ENCODE data around the gene OR4C5.
"Not testable (repeated sequence)": the region's sequence is repeated elsewhere in the genome, so short reads cannot be mapped to it uniquely, and the experiment has no call there.

The OR4C5 gene

DNA sequence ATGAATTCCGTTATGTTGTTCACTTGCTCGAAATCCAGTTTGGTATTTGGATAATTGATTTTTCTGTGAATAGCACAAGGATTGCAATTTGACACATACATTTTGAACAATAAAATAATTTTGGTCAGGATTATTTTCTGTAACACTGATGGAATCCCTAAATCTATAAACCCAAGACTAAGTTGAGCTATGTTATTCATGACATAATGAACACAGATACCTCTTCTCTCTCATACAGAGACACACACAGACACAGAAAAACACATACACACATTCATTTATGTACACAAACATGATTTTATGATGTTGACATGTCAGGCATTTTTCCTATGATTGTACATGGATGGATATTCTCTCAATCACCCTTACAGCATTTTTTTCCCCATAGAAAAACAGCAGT is at the start of gene OR4C5:
OR4C5 (minus strand) TSS at position 101 of the 400 bp plus-strand sequence; CDS start at position 101, 0 bp downstream.
- DNase-seq (ENCODE audit: low read depth in 2 of 2), result no peak

DNA sequence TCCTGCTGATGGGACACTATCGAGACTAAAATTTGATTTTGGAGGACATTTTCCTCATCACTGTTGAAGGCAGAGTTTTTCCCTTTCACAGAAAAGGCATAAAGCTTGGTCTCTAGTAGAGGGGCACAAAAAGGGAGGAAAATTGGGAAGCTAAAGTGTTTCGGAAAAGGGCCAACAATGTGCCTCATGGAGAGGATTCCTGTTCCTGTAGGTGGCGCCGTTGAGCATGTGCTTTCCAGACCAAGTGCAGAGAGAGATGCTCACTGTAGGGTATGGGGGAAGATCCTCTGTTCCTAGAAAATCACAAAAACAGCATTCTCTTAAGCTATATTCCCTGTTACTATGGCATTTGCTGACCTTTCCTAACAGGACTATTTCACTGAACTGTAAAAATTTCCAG is 18.4 kb upstream of the OR4C5 start:
- no peak for DNase-seq (ENCODE audit: low read depth in 2 of 2)

DNA sequence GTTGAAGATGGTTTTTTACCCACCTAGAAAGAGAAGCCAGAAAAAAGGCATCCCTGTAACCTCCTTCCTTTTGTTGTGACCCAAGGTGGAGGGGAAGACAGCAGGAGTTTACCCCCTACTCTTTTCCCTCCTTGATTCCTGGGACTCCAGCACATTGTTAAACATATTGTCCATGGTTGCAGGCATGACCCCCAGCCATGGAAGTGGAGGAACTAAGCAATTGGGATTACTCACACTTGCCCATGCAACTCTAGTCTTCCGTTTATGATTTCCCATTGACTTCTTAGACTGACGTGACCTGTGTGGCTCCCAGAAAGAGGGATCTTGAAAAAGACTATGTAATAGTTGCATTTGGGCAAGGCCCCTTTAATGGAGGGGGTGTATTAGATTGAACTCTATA is 17.9 kb upstream of the OR4C5 start:
- DNase-seq (ENCODE audit: low read depth in 2 of 2), result not testable (repeated sequence)

DNA sequence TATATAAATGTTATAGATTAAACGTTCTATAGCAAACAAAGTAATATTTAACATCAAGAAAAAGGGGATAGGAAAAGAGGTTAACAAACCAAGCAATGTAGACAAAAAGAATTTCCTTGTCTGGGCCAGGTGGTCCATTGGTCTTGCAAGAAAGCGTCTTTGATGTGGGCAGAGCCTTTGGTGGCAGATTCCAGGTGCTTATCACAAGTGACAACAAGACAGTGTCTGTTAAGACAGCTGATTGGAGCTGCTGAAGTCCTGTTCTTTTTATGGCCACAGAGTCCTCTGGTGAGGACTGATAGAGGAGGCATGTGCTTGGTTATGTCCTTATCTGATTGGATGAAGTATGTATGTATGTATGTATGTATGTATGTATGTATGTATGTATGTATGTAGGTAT is 5.0 kb downstream of the OR4C5 start:
- not testable (repeated sequence) for DNase-seq (ENCODE audit: low read depth in 2 of 2)

DNA sequence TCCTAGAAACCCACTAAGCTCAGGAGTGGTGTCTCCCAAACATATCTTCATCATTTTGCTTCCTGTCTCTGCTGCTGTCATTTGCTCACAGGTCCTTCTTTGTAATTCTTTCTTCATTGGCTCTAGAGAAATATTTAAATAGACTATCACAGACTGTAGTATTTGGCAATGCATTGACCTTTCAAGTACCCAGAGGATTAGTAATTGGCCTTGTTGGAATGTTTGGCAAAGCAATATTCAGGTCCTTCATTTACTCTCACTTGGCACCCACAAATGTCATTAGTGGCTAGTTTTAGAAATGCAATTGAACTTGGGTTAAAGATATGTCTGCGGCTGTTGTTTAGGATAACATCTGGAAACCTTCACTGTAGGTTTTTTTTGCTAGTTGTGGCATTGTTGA is 11.6 kb downstream of the OR4C5 start:
- no peak for DNase-seq (ENCODE audit: low read depth in 2 of 2)

DNA sequence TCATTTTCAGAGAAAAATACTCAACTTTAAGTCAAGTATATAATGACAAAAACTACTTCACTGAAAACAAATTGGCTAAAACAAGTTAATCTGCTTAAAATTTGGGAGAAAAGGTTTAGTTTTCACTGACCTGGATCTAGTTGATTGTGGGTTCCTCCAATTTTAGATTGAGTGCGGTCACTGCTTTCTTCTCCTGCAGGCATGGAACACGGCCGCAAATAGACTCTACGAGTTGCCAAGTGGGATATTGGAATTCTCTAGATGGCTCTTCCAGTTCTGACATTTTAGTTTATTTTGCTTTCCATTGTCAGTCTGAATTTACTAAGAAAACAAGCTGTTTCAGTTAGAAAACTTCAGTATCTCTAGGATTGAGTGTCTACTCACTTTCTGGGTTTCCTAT is 12.3 kb downstream of the OR4C5 start:
- no peak for DNase-seq (ENCODE audit: low read depth in 2 of 2)

DNA sequence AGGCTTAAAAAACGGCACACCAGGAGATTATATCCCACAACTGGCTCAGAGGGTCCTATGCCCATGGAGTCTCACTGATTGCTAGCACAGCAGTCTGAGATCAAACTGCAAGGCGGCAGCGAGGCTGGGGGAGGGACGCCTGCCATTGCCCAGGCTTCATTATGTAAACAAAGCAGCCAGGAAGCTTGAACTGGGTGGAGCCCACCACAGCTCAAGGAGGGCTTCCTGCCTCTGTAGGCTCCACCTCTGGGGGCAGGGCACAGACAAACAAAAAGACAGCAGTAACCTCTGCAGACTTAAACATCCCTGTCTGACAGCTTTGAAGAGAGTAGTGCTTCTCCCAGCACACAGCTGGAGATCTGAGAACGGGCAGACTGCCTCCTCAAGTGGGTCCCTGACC is 20.0 kb downstream of the OR4C5 start:
- not testable (repeated sequence) for DNase-seq (ENCODE audit: low read depth in 2 of 2)

DNA sequence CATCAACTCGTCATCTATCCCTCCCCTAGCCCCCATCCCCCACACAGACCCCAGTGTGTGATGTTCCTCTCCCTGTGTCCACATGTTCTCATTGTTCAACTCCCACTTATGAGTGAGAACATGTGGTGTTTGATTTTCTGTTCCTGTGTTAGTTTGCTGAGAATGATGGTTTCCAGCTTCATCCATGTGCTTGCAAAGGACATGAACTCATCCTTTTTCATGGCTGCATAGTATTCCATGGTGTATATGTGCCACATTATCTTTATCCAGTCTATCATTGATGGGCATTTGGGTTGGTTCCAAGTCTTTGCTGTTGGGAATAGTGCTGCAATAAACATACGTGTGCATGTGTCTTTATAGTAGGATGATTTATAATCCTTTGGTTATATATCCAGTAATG is 23.8 kb downstream of the OR4C5 start:
- DNase-seq (ENCODE audit: low read depth in 2 of 2), result not testable (repeated sequence)

DNA sequence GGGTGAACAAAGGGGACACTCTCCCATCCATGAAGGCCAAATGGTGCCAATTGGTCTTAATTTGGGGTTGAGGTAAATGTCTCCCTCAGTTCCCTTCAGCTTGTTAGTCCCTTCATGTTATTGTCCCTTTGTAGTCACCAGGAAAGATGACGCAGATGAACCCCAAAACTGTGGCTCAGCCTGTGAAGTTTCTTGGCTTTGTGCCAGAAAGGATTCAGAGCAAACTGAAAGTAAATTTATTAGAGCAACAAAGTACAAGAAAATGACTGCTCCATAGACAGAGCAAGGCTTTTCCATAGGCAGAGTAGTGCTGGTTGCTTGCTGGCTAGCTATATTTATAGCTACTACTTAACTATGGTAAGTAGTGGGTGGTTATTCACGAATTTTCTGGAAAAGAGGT is 24.8 kb downstream of the OR4C5 start:
- no peak for DNase-seq (ENCODE audit: low read depth in 2 of 2)

DNA sequence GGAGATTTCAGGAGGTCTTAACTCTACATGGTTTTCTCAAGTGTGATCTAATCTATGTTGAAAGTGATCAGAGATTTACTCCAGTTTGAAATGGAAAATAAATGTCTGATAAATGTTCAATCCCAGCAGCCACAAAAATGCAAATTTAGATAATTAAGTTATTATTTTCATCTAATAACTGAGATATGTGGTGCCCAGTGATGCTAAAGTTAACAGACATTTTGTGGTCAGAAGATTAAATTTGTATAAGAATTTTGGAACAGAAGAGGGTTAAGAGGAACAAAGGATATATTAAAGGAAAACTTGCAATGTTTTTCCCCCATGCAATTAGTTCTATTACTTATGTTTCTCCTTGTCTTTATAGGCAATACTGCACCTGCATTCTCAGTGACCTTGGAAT is 41.6 kb downstream of the OR4C5 start, which contains the start of gene OR4C3:
OR4C3 (plus strand) TSS at position 301 of the 400 bp plus-strand sequence. CDS start 102 bp downstream, outside the sequence.
- not testable (repeated sequence) for DNase-seq (ENCODE audit: low read depth in 2 of 2)

DNA sequence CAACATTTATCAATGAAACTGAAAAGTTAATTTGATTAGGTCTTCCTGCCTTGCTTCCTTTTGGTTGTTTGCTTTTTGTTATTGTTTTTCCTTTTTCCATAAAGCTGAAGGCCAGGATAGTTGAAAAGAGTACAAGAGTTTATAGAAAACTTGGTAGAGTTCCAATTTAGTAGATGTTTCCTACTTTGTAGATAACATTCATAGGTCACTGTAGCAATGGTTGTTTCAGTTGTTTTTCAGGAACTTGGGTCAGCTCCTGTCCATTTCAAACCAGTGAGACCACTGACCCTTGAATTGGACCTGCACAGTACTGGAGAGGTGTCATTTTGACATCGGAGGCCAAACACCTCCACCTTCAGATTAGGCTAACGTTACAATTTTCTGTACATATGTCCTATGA is 46.5 kb downstream of the OR4C5 start:
- DNase-seq (ENCODE audit: low read depth in 2 of 2), result not testable (repeated sequence)

Measured in stimulated activated CD8-positive, alpha-beta memory T cell treated with anti-CD3 and anti-CD28 coated beads, Interleukin-2, amount 100 ng/mL, for 1 hour (primary cell).